ENCODE measurements around the gene ZBTB46. TPM values are rescaled to one million over a fixed set of nuclear protein-coding genes. Genes with fewer than 3 reads are reported as not detected.

ZBTB46 gene
- total RNA-seq, 1 experiment from 2014 or later: 9.5 TPM

DNA sequence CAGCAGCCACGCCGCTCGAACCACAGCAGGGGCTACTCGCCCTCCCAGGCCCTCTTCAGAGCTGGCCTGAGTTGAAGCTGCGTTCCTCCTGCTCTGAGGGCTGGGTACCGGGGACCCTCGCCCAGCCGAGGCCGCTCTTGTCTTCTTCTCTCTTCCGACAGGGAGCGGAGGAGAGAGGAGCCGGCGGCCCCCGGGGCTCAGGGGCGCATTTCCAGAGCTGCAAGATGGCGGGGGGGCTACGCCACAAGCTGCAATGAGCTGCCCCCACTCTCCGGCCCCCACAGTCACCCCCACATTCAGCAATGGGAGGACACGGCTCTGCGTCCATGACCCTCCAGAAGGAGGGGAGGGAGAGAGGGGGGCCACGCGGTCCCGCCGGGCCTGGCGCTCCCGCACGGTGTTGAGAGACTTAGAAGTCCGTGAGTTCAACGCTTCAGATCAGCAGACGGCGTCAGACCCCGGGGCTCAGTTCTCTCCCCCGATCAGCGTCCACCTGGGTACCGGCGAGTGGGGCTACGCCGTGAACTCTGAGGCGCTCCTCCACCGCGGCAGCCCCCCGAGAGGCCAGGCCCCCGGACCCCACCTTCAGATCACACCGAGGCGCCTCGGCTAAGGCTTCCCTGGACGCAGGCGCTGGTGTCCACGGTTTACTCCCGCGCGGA is 59.9 kb downstream of the ZBTB46 start:
- no peaks in the 10 kb centered on the region for H3K36me3 Mint-ChIP-seq (ENCODE audit: insufficient read depth, unreplicated experiment)
- Histone ChIP-seq H3K4me3 (ENCODE audit: low read depth, low read length) (no peak overlapping the region), H3K9me3 (no peaks in the 10 kb centered on the region), H3K27me3 (replicated peaks; ENCODE audit: control insufficient read depth, insufficient read depth, low read length) (no peaks in the 10 kb centered on the region), H3K4me1 (no peaks in the 10 kb centered on the region), H3K36me3 (ENCODE audit: control insufficient read depth, insufficient read depth, low read length) (no peaks in the 10 kb centered on the region)
- no peak for DNase-seq
- no peak overlapping the region for H3K4me3 Mint-ChIP-seq (ENCODE audit: unreplicated experiment)
- TF ChIP-seq, protein P1, sequence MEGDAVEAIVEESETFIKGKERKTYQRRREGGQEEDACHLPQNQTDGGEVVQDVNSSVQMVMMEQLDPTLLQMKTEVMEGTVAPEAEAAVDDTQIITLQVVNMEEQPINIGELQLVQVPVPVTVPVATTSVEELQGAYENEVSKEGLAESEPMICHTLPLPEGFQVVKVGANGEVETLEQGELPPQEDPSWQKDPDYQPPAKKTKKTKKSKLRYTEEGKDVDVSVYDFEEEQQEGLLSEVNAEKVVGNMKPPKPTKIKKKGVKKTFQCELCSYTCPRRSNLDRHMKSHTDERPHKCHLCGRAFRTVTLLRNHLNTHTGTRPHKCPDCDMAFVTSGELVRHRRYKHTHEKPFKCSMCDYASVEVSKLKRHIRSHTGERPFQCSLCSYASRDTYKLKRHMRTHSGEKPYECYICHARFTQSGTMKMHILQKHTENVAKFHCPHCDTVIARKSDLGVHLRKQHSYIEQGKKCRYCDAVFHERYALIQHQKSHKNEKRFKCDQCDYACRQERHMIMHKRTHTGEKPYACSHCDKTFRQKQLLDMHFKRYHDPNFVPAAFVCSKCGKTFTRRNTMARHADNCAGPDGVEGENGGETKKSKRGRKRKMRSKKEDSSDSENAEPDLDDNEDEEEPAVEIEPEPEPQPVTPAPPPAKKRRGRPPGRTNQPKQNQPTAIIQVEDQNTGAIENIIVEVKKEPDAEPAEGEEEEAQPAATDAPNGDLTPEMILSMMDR (IDR thresholded peaks at IDR 0.05; ENCODE audit: insufficient read depth in 1 of 2, low read depth in 1 of 2, low read length in 1 of 2, severe bottlenecking in 1 of 2, unreplicated experiment in 1 of 2): no peak
- no peaks in the 10 kb centered on the region for H3K4me1 Mint-ChIP-seq (ENCODE audit: low read depth, unreplicated experiment)
- BruUV-seq (replicated peaks): no TSS peak
- ChIA-PET CTCF (no interaction called here), POLR2A (no interaction called here)
- no peaks in the 10 kb centered on the region for H3K9me3 Mint-ChIP-seq (ENCODE audit: unreplicated experiment)
- intact Hi-C loops (cut with micrococcal nuclease; ENCODE audit: unreplicated experiment): no loop called here
- no peak overlapping the region for H3K27ac Mint-ChIP-seq (ENCODE audit: unreplicated experiment)
- H3K27me3 Mint-ChIP-seq (ENCODE audit: insufficient read depth, unreplicated experiment): no peaks in the 10 kb centered on the region

DNA sequence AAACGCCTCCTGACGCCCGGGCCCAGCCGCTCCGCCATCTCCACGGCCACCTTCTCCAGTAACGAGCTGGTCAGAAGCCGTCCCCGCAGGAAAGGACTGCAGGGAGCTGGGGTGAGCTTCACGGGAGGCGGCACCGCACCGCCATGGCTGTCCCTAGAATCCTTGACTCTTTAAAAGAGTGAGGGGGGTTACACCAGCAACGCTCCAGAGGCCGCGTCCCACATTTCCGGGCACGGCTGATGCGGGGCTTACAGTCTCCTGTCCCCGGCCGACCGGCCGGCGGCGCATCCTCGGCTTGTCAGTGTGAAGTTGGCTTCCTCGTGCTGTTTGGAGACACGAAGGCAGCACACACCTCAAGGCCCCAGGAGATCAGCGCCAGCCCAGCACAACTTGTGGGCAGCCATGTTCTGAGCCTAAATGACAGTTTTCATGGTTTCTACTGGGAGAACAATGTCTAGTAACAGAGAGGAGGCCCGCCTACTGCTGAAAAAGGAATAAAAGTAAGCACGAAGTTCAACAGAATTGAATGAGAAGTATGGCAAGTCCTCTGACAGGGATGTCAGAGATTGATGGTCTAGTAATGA is 61.1 kb downstream of the ZBTB46 start:
- H3K9me3 ChIP-seq: no peaks in the 10 kb centered on the region
- Mint-ChIP-seq H3K4me3 (ENCODE audit: unreplicated experiment) (no peak overlapping the region), H3K36me3 (ENCODE audit: insufficient read depth, unreplicated experiment) (no peaks in the 10 kb centered on the region), H3K4me1 (ENCODE audit: low read depth, unreplicated experiment) (no peaks in the 10 kb centered on the region), H3K9me3 (ENCODE audit: unreplicated experiment) (no peaks in the 10 kb centered on the region), H3K27me3 (ENCODE audit: insufficient read depth, unreplicated experiment) (no peaks in the 10 kb centered on the region), H3K27ac (ENCODE audit: unreplicated experiment) (no peak overlapping the region)
- BruUV-seq (replicated peaks): no TSS peak
- H3K36me3 ChIP-seq (ENCODE audit: control insufficient read depth, insufficient read depth, low read length): no peaks in the 10 kb centered on the region
- no peaks in the 10 kb centered on the region for H3K4me1 ChIP-seq
- no peak overlapping the region for H3K4me3 ChIP-seq (ENCODE audit: low read depth, low read length)
- no peak for DNase-seq
- TF ChIP-seq, protein P1 (IDR thresholded peaks at IDR 0.05; ENCODE audit: insufficient read depth in 1 of 2, low read depth in 1 of 2, low read length in 1 of 2, severe bottlenecking in 1 of 2, unreplicated experiment in 1 of 2): no peak
- no peaks in the 10 kb centered on the region for H3K27me3 ChIP-seq (replicated peaks; ENCODE audit: control insufficient read depth, insufficient read depth, low read length)
- intact Hi-C loops (cut with micrococcal nuclease; ENCODE audit: unreplicated experiment): no loop called here
- CTCF ChIA-PET: no interaction called here
- POLR2A ChIA-PET: no interaction called here

- Mint-ChIP-seq H3K4me3 (ENCODE audit: unreplicated experiment) (no peak overlapping the region), H3K9me3 (ENCODE audit: unreplicated experiment) (no peaks in the 10 kb centered on the region), H3K36me3 (ENCODE audit: insufficient read depth, unreplicated experiment) (no peaks in the 10 kb centered on the region), H3K27ac (ENCODE audit: unreplicated experiment) (no peak overlapping the region), H3K4me1 (ENCODE audit: low read depth, unreplicated experiment) (no peaks in the 10 kb centered on the region), H3K27me3 (ENCODE audit: insufficient read depth, unreplicated experiment) (no peaks in the 10 kb centered on the region)
- H3K4me1 ChIP-seq: no peaks in the 10 kb centered on the region
- H3K9me3 ChIP-seq: no peaks in the 10 kb centered on the region
- BruUV-seq (replicated peaks): no TSS peak
- CTCF ChIA-PET: interaction anchor here (0.8 to 1.3 kb wide), 2 partner anchors 17 to 28 kb away, joined by 4 to 5 read pairs; no protein-coding TSS in a partner anchor
- POLR2A ChIA-PET: interaction anchor here (0.5 kb wide), 1 partner anchor 41 kb away, joined by 7 read pairs; no protein-coding TSS in a partner anchor
- TF ChIP-seq, protein P1 (IDR thresholded peaks at IDR 0.05; ENCODE audit: insufficient read depth in 1 of 2, low read depth in 1 of 2, low read length in 1 of 2, severe bottlenecking in 1 of 2, unreplicated experiment in 1 of 2): no peak
- intact Hi-C loops (cut with micrococcal nuclease; ENCODE audit: unreplicated experiment): no loop called here
- no peaks in the 10 kb centered on the region for H3K36me3 ChIP-seq (ENCODE audit: control insufficient read depth, insufficient read depth, low read length)
- H3K4me3 ChIP-seq (ENCODE audit: low read depth, low read length): no peak overlapping the region
- H3K27me3 ChIP-seq (replicated peaks; ENCODE audit: control insufficient read depth, insufficient read depth, low read length): no peaks in the 10 kb centered on the region
- DNase-seq: no peak
Measured at GRCh38 chr20:63768591-63769515, 62.2 kb downstream of the ZBTB46 start.

Measured in Caco-2 (cell line).